ENCODE results near the gene TPM2.
"Not testable (repeated sequence)": the region's sequence is repeated elsewhere in the genome, so short reads cannot be mapped to it uniquely, and the experiment has no call there.

GRCh38 chr9:35636877-35637246 lies 52.9 kb downstream of the TPM2 start:
- TF ChIP-seq CTCF, POLR2A, EP300 (IDR thresholded peaks at IDR 0.05): not testable (repeated sequence)

All from sigmoid colon (tissue), 4 donors.